NCI-H1436 treated with DMSO at 0.1 percent for 48 hours (cell line): ENCODE results near the gene MAMSTR.
"Not testable (repeated sequence)": the region's sequence is repeated elsewhere in the genome, so short reads cannot be mapped to it uniquely, and the experiment has no call there.

Experiments
- DNase-seq: peaks from one replicate; lab custom pipeline; 2025; lab: John Stamatoyannopoulos, UW

Gene MAMSTR

GRCh38 chr19:48719263-48720171 lies at the start of gene MAMSTR:
Gene MAMSTR (minus strand): TSS chr19:48719725. CDS start chr19:48719031, 694 bp downstream.
- no peak for DNase-seq

- DNase-seq, result no peak
Observed at GRCh38 chr19:48768994-48769713, 49.6 kb upstream of the MAMSTR start.

- not testable (repeated sequence) for DNase-seq
Observed at GRCh38 chr19:48768171-48768753, 48.7 kb upstream of the MAMSTR start.

GRCh38 chr19:48765816-48766215 lies 46.3 kb upstream of the MAMSTR start:
- DNase-seq, result not testable (repeated sequence)

GRCh38 chr19:48760504-48761205 lies 41.1 kb upstream of the MAMSTR start:
- DNase-seq, result no peak

GRCh38 chr19:48757741-48758144 lies 38.2 kb upstream of the MAMSTR start:
- DNase-seq, result no peak

GRCh38 chr19:48757089-48757675 lies 37.7 kb upstream of the MAMSTR start:
- no peak for DNase-seq

GRCh38 chr19:48756686-48757085 lies 37.2 kb upstream of the MAMSTR start:
- no peak for DNase-seq

- DNase-seq, result no peak
Observed at GRCh38 chr19:48756212-48756611, 36.7 kb upstream of the MAMSTR start.

GRCh38 chr19:48755787-48756186 lies 36.3 kb upstream of the MAMSTR start:
- no peak for DNase-seq

GRCh38 chr19:48755084-48755641 lies 35.6 kb upstream of the MAMSTR start, which contains the start of gene FGF21:
Gene FGF21 (plus strand): TSS chr19:48755524. CDS start chr19:48756237, 713 bp downstream.
- no peak for DNase-seq

GRCh38 chr19:48752496-48753365 lies 33.2 kb upstream of the MAMSTR start, which contains the start of gene FUT1:
Gene FUT1 (minus strand): TSS chr19:48752641. CDS start chr19:48751281, 1,360 bp downstream.
- DNase-seq, result no peak

- DNase-seq, result no peak
Observed at GRCh38 chr19:48751845-48752495, 32.4 kb upstream of the MAMSTR start.

- DNase-seq, result no peak
Observed at GRCh38 chr19:48750771-48751504, 31.4 kb upstream of the MAMSTR start.

- no peak for DNase-seq
Observed at GRCh38 chr19:48750351-48750750, 30.8 kb upstream of the MAMSTR start.

GRCh38 chr19:48749571-48750198 lies 30.2 kb upstream of the MAMSTR start:
- DNase-seq, result no peak

GRCh38 chr19:48746738-48747575 lies 27.4 kb upstream of the MAMSTR start, which contains the start of gene IZUMO1:
Gene IZUMO1 (minus strand): TSS chr19:48746909. CDS start chr19:48745859, 1,050 bp downstream.
- DNase-seq, result no peak
